Astrocyte (in vitro differentiated cells and primary cell): ENCODE results near the gene EVL. TPM values are rescaled to one million over a fixed set of nuclear protein-coding genes. Genes with fewer than 3 reads are reported as not detected.

Experiments used
- DNase-seq: peaks from one replicate; pipeline ENCODE4 v3.0.0-alpha.2; 2010; ENCODE audit warnings: low read depth
- FAIRE-seq: peaks from 2 replicates; lab custom pipeline; 2011; peaks lifted over from hg19 to GRCh38; lab: Jason Lieb, UNC
- H2AFZ ChIP-seq: 2 replicates; pipeline ENCODE4 v1.6.0; 2012; ENCODE audit warnings: low read depth, low read length, inconsistent platforms
- H3K27ac ChIP-seq: 2 replicates; pipeline ENCODE4 v1.5.1; 2011; ENCODE audit warnings: low read depth, low read length, inconsistent platforms
- H3K27me3 ChIP-seq: 2 replicates; pipeline ENCODE4 v1.6.0; 2011; ENCODE audit warnings: low read length, inconsistent platforms; ENCODE audit not compliant: insufficient read depth
- H3K36me3 ChIP-seq: 2 replicates; pipeline ENCODE4 v1.5.1; 2011; ENCODE audit warnings: low read length, inconsistent platforms; ENCODE audit not compliant: insufficient read depth
- H3K4me1 ChIP-seq: 2 replicates; pipeline ENCODE4 v1.5.1; 2011; ENCODE audit warnings: low read length, inconsistent platforms; ENCODE audit not compliant: insufficient read depth
- H3K4me2 ChIP-seq: 2 replicates; pipeline ENCODE4 v1.6.0; 2012; ENCODE audit warnings: low read length, inconsistent platforms
- H3K4me3 ChIP-seq: 2 replicates; pipeline ENCODE4 v1.5.1; 2011; ENCODE audit warnings: low read depth, mild to moderate bottlenecking, low read length, inconsistent platforms; ENCODE audit not compliant: insufficient read depth
- H3K79me2 ChIP-seq: 2 replicates; pipeline ENCODE4 v1.6.0; 2012; ENCODE audit warnings: mild to moderate bottlenecking, low read length, inconsistent platforms; ENCODE audit not compliant: insufficient read depth
- H3K9ac ChIP-seq: 2 replicates; pipeline ENCODE4 v1.6.0; 2012; ENCODE audit warnings: mild to moderate bottlenecking, low read length, inconsistent platforms
- H3K9me3 ChIP-seq: 2 replicates; pipeline ENCODE4 v1.5.1; 2012; ENCODE audit warnings: low read depth, mild to moderate bottlenecking, low read length, inconsistent platforms; ENCODE audit not compliant: insufficient read depth
- H4K20me1 ChIP-seq: 2 replicates; pipeline ENCODE4 v1.6.0; 2012; ENCODE audit warnings: low read length, inconsistent platforms; ENCODE audit not compliant: insufficient read depth
- H3K27ac Mint-ChIP-seq: one replicate; pipeline ENCODE4 v1.8.0; 2021; ENCODE audit warnings: mild to moderate bottlenecking, mixed read lengths; ENCODE audit not compliant: unreplicated experiment
- H3K27me3 Mint-ChIP-seq: one replicate; pipeline ENCODE4 v1.8.0; 2021; ENCODE audit warnings: low read depth, mixed read lengths; ENCODE audit not compliant: unreplicated experiment
- H3K36me3 Mint-ChIP-seq: one replicate; pipeline ENCODE4 v1.8.0; 2021; ENCODE audit warnings: low read depth, mixed read lengths; ENCODE audit not compliant: unreplicated experiment
- H3K4me1 Mint-ChIP-seq: one replicate; pipeline ENCODE4 v1.8.0; 2021; ENCODE audit warnings: low read depth, mixed read lengths; ENCODE audit not compliant: unreplicated experiment
- H3K4me3 Mint-ChIP-seq: one replicate; pipeline ENCODE4 v1.8.0; 2021; ENCODE audit warnings: mild to moderate bottlenecking, moderate library complexity, mixed read lengths; ENCODE audit not compliant: unreplicated experiment
- H3K9me3 Mint-ChIP-seq: one replicate; pipeline ENCODE4 v1.8.0; 2021; ENCODE audit warnings: mild to moderate bottlenecking, mixed read lengths; ENCODE audit not compliant: unreplicated experiment
- EZH2 ChIP-seq: IDR thresholded peaks from 2 replicates; pipeline ENCODE4 v1.6.1; 2012; ENCODE audit warnings: mild to moderate bottlenecking, low read length, inconsistent platforms; ENCODE audit not compliant: insufficient read depth
- total RNA-seq: library from RNA; stranded (reverse); gene quantifications from 2 replicates; pipeline ENCODE4 v1.2.1, GENCODE V29; 2021
- TF ChIP-seq, protein P1 (sequence below): IDR thresholded peaks from 2 replicates; pipeline ENCODE4 v1.5.1; 2011; ENCODE audit warnings: low read depth, mild to moderate bottlenecking, inconsistent platforms, low read length, moderate library complexity; ENCODE audit not compliant: insufficient read depth

Gene EVL
- total RNA-seq, 1 donor from 2014 or later: 48.9 TPM

GRCh38 chr14:100137173-100137572 is 72.0 kb downstream of the EVL start:
- H3K4me3 ChIP-seq: no peak overlapping the region
- Mint-ChIP-seq H3K36me3 (peaks cover 9% of the 10 kb centered on the region), H3K4me1 (peaks cover 2% of the 10 kb centered on the region), H3K27ac (no peak overlapping the region), H3K27me3 (peaks cover 3% of the 10 kb centered on the region), H3K4me3 (no peak overlapping the region), H3K9me3 (no peaks in the 10 kb centered on the region)
- H4K20me1 ChIP-seq: no peaks in the 10 kb centered on the region
- no peak overlapping the region for H3K9ac ChIP-seq
- DNase-seq: no peak
- no peaks in the 10 kb centered on the region for H3K9me3 ChIP-seq
- H3K36me3 ChIP-seq: no peaks in the 10 kb centered on the region
- no peaks in the 10 kb centered on the region for H3K79me2 ChIP-seq
- no peak overlapping the region for H3K27ac ChIP-seq
- peaks cover 5% of the 10 kb centered on the region for H3K4me1 ChIP-seq
- no peak for TF ChIP-seq EZH2
- H2AFZ ChIP-seq: no peak overlapping the region
- no peak overlapping the region for H3K4me2 ChIP-seq
- no peaks in the 10 kb centered on the region for H3K27me3 ChIP-seq
- no peak for FAIRE-seq

- DNase-seq: no peak
Measured at GRCh38 chr14:100138082-100138787, 73.0 kb downstream of the EVL start.

GRCh38 chr14:100138955-100139354 is 73.7 kb downstream of the EVL start:
- Histone ChIP-seq H3K27me3 (no peaks in the 10 kb centered on the region), H3K79me2 (no peaks in the 10 kb centered on the region), H3K9ac (no peak overlapping the region), H3K4me3 (no peak overlapping the region), H3K36me3 (no peaks in the 10 kb centered on the region), H3K9me3 (no peaks in the 10 kb centered on the region), H3K27ac (no peak overlapping the region), H2AFZ (no peak overlapping the region), H3K4me2 (no peak overlapping the region), H3K4me1 (no peaks in the 10 kb centered on the region), H4K20me1 (no peaks in the 10 kb centered on the region)
- H3K9me3 Mint-ChIP-seq: no peaks in the 10 kb centered on the region
- no peak for TF ChIP-seq EZH2
- TF ChIP-seq, protein P1, sequence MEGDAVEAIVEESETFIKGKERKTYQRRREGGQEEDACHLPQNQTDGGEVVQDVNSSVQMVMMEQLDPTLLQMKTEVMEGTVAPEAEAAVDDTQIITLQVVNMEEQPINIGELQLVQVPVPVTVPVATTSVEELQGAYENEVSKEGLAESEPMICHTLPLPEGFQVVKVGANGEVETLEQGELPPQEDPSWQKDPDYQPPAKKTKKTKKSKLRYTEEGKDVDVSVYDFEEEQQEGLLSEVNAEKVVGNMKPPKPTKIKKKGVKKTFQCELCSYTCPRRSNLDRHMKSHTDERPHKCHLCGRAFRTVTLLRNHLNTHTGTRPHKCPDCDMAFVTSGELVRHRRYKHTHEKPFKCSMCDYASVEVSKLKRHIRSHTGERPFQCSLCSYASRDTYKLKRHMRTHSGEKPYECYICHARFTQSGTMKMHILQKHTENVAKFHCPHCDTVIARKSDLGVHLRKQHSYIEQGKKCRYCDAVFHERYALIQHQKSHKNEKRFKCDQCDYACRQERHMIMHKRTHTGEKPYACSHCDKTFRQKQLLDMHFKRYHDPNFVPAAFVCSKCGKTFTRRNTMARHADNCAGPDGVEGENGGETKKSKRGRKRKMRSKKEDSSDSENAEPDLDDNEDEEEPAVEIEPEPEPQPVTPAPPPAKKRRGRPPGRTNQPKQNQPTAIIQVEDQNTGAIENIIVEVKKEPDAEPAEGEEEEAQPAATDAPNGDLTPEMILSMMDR: no peak
- DNase-seq: no peak
- H3K4me3 Mint-ChIP-seq: no peak overlapping the region
- peaks cover 3% of the 10 kb centered on the region for H3K27me3 Mint-ChIP-seq
- FAIRE-seq: no peak
- peaks cover 9% of the 10 kb centered on the region for H3K36me3 Mint-ChIP-seq
- no peak overlapping the region for H3K27ac Mint-ChIP-seq
- H3K4me1 Mint-ChIP-seq: peaks cover 2% of the 10 kb centered on the region

More at GRCh38 chr14:100138082-100138787, 73.0 kb downstream of the EVL start:
- Histone ChIP-seq H3K36me3 (no peaks in the 10 kb centered on the region), H3K4me3 (no peak overlapping the region), H3K9me3 (no peaks in the 10 kb centered on the region), H3K4me1 (no peaks in the 10 kb centered on the region), H3K9ac (no peak overlapping the region), H3K4me2 (no peak overlapping the region), H3K27me3 (no peaks in the 10 kb centered on the region), H3K79me2 (no peaks in the 10 kb centered on the region), H2AFZ (no peak overlapping the region), H3K27ac (no peak overlapping the region), H4K20me1 (no peaks in the 10 kb centered on the region)
- peaks cover 9% of the 10 kb centered on the region for H3K36me3 Mint-ChIP-seq
- no peak for FAIRE-seq
- no peak for TF ChIP-seq EZH2
- TF ChIP-seq, protein P1: no peak
- no peak overlapping the region for H3K27ac Mint-ChIP-seq
- peaks cover 2% of the 10 kb centered on the region for H3K4me1 Mint-ChIP-seq
- H3K9me3 Mint-ChIP-seq: no peaks in the 10 kb centered on the region
- H3K27me3 Mint-ChIP-seq: peaks cover 3% of the 10 kb centered on the region
- no peak overlapping the region for H3K4me3 Mint-ChIP-seq
